ENCODE results near the gene EVA1A.
A peak's percentile ranks its signal among the peaks of the same experiment; 100 is the strongest.

Gene EVA1A

DNA sequence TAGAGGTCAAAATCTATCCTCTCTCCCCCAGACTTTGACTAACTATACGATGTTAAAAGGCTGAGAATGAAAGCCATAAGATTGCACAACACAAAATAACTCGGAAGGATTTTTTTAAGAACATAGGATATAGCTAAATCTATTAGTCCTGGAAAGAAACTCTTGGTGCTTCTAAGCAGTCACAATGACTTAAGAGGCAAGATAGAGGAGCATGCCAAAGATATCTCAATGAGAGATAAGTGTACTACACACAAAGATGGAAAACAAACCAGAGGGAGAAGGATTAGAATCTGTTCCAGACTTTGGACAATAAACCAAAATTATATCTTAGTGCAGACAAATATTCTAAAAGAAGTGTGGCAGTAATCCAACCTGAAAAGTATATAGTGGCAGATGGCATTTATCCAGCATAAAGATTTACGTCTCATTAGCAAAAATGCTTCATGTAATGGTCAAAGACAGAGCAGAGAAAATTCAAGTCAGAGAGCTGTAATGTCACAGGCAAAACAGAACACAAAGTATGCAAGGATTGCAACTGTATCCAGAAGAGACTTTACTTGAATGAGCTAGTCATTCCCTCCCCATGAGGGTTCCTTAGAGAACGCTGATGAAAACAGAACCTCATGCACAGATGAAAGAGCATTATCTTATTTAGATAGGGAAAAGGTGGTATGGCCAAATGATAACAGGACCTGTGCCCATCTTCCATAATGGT lies 28.8 kb upstream of the EVA1A start:
- DNase-seq = no peak

DNA sequence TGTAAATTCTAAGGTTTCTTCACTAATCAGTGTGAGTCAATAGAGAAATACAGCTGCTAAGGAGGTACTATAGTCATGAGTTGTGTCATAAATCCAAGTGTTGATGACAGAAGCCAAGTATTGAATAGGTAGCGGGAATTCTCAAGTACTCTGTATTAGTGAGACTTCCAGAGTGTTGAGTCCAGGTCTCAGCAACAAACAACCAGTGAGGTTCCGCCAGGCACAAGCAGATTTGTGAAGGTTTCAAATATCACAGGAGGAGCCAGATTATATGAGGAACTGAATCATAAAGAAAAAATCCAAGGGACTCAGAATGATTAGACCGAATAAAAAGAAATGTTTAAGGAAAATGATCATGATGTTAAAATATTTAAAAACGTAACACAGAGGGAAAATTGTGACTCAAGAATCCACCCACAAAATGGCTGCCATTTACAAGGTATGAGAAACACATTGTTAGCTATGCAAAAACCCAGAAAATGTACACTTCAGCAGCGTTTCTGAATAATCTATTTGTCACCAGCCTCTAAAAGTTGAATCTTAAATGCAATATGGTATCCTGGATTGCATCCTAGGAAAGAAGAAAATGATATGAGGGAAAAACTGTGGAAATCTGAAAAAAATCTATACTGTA lies 27.3 kb upstream of the EVA1A start:
- DNase-seq = no peak

DNA sequence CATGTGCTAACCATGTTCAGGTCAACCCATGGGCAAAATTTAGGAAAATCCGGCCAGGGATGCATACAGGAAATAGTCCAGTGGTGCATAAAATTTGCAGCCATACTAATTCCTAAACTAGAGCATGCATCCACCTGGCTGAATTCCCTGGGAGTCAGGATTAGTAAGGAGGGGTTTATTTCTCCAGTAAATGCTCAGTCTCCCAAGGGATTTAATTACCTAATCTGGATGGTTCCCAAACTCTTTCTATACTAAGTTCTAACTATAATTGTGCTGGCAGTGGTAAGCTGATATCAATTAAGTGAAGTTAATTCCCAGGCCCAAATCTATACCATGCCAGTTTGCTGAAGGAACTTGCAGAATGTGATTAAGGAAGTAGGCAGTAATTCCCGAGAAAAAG lies 26.2 kb upstream of the EVA1A start:
- no peak for DNase-seq

DNA sequence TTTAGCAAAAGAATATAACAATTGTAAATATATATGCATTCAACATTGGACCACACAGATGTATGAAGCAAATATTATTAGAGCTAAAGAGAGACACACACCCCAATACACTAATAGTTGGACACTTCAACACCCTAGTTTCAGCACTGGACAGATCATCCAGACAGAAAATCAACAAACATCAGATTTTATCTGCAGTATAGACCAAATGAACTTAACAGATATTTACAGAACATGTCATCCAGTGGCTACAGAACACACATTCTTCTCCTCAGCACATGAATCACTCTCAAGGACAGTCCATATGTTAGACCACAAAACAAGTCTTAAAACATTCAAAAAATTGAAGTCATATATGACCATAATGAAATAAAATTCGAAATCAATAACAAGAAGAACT lies 22.1 kb upstream of the EVA1A start:
- no peak for DNase-seq

DNA sequence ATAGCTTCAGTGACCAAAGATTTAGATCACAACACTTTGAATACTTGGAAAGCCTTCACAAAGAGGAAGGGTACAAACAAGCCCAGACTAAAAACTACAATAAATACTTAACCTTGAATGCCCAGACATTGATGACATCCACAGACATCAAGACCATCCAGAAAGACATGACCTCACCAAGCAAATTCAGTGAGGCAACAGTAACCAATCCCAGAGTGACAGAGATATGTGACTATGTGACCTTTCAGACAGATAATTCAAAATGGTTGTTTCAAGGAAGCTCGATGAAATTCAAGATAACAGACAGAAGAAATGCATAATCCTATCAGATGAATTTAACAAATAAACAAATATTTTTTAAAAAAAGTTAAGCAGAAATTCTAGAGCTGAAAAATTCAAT lies 19.9 kb upstream of the EVA1A start:
- DNase-seq = no peak

DNA sequence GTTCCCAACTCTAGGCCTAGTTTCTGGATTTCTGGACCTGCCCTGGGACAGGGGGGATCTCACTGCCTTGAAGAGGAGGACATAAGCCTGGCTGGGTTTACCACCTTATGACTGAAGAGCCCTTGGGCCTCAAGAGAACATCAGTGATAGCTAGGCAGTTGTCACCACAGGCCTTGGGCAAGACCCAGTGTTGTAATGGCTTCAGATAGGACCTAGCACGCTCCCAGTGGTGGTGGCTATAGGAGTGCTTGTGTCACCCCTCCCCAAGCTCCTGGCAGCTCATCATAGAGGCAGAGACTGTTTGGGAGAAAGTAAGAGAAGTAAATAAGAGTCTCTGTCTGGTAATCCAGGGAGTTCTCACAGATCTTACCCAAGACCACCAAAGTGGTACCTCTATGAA lies 19.4 kb upstream of the EVA1A start:
- no peak for DNase-seq

DNA sequence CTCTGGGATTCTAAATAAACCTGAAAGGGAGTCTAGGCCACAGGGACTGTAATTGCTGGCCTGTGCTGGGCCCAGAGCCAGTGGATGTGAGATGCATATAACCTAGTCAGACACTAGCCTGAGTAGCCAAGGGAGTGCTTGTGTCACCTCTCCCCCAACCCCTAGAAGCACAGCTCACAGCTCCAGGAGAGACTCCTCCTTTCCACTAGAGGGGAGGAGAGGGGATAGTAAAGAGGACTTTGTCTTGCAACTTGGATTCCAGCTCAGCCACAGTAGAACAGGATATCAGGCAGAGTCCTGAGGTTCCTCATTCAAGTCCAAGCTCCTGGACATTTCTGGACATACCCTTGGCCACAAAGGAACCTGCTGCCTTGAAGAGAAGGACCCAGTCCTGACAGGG lies 18.4 kb upstream of the EVA1A start:
- no peak for DNase-seq

DNA sequence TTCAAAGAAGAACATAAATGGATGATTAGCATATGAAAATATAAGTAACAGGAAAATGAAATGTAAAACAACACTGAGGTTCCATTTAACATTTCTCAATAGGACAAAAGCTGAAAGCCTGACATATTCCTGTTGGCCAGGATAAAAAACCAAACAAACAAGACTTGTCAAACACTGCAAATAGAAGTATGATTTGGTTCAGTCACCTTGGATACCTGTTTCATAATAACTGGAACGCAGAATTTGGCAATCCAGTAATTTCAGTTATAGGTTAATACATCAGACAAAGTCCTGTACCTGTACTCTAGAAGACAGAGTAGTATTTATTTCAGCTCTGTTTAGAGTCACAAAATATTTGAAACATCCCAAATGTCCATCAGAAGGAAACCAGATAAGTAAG lies 16.5 kb upstream of the EVA1A start:
- no peak for DNase-seq

DNA sequence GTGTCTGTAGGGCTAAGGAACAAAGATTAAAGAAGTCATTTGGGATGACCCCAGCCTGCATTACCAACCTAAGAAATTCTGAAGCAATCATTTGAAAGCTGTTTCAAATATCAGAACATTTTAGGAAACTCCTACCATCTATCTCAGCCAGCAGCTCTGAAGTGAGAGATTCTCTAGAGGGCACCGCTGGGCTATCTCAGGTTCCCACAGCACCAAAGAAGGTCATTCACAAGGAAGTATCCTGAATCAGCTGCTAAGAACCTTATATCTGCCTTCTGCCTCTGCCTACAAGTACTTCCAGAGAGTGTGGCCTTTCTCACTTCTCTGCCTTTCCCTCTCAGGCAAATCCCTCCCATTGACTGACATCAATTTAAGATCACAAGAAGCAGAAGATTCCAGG lies 13.4 kb upstream of the EVA1A start:
- DNase-seq = peak in 1 of 4 experiments; percentile 7

DNA sequence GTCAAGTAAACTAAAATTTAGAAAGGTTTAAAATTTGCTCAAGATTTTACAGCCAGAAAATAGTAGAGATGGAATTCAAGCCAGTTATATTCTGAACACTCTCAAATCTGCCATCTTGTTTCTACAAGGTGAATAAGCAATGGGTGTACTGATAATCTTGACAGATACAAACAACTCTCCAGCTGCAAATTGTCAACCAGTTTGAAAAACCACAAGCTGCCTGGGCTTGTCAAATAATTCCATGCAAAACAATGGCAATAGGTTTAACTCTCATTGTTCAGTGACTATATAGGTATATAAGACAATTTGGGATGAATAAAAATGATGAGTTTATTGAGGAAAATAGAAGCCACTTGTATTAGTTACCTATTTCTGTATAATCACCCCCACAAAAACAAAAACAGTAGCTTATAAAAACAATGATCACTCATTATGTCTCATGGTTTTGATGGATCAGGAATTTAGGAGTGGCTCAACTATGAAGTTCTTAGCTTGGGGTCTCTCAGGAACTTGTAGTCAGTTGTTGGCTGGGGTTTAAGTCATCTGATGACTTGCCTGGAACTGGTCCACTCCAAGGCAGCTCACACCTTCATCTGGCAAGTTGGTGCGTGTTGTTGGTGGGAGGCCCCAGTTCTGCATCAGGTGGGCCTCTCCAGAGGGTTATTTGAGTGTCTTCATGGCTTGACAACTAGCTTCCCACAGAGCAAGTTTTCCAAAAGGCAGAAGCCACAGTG lies 12.6 kb upstream of the EVA1A start:
- no peak for DNase-seq

DNA sequence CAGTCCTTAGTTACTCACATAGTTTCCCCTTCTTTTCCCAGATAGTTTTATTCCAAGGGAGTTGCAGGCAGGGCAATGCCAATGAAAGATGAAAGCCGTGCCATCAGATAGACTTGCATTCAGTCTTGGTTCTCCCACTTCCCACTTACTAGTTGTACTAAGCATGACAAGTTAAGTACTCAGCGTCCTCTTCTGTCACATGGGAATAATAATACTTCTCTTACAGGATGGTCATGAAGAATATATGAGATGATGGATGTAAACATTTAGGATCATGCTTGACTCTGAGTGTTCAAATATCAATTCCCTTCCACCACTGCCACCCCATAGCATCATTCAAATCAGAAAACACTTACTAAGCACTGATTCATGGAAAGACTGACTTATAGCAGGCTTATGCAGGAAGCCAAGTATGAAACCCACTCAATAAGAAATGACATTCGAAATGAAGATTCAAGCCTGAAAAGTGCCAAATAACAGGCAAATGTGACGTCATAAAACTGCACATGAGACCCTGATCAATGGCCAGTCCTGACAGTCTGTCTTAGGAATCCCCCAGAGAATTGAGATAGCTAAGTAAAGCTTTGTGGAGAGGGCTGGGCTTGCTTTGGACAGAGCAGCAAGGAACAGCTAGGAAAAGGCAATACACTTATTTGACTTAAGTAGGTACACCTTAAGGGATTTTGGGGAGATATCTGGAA lies 11.1 kb upstream of the EVA1A start:
- DNase-seq = no peak

DNA sequence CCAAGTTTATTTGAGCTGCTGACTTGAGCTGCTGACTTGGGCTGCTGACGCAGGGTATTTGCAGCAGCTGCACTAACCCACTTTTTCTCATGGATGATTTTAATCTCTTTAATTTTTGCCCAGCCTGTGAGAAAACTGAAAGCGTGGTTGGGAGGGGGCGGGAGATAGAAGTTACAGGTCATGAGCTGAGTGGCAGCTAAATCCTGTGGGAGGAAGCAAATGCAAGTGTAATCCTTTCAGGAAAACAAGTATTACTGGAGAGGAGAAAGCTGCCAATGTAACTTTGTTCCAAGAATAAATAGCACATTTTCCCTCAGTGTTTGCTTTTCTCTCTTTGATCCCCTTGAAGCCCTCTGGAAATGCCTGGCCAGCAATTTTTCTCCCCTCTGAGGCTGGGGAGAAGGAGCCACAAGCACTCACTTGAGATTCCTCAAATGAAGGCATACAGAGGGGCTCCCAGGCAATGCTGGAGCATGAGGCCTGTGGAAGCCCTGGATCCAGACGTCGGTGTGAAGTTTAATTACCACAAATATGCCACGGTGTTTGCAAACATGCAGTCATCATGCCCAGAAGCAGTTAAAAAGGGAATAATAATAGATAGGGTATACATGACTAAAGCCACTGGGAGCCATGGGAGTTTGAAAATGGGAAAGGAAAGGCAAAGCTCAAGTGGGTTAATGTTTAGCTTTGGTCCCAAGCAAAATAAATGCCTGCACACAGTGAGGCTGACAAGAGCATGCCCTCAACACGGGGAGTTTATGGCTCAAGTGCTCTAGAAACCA lies 10.4 kb upstream of the EVA1A start:
- DNase-seq = no peak

DNA sequence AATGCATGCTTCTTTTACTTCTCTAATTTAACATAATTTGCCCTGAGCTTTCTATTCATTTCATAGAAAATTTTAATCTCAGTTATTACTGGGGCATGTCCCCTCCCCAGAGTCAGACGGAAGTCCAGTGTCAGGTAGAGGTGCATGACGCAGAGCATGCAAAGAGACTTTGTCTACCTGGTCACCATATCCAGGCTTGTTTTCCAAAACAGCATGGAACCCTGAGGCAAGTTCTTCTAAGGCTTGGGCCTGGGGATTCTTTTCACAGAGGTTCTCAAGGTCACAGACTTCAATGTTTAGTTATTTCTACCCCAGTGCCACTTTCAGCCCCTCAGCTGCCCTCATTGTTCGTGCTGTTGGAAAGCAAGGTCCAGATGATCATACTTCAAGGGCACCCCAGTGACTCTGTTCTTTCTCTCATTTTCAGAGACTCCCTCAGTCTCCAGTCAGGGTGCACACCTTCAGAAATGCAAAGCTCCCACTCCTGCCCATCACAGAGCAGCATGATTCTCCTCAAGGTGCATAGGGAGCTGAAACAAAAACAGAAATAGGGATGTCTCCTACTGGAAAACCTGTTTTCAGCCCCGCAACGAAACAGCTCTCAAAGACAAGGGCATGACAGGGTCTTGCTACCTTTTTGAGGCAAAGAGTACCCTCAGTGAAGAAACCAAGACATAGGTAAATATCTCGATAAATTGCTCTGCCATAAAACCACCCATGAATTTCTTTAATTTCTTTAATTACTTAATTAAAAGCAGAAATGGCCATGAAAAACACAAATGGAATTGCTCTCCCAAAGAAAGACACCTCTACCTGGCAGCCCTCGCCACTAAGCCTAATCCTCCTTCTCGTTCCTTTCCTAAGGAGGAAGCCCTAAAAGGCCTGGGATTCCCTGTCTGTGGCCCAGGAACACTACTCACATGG lies 9.5 kb upstream of the EVA1A start:
- no peak for DNase-seq

DNA sequence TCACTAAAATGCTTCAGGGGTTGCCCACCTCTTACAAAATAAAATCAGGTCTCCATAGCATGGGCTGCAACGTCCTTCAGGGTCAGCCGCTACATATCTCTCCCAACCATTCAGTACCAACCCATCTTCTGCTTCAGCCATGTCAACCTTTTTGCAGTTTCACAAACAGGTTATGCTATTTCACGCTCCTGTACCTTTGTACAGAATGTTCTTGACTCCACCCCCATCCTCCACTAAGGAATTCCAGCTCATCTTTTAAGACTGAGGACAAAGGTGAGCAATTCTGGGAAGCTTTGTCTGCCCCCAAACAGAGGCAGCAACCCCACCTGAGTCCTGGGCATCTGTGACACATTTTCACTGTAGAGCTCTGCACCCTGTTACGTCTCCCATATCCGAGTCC lies 8.8 kb upstream of the EVA1A start:
- DNase-seq = no peak

DNA sequence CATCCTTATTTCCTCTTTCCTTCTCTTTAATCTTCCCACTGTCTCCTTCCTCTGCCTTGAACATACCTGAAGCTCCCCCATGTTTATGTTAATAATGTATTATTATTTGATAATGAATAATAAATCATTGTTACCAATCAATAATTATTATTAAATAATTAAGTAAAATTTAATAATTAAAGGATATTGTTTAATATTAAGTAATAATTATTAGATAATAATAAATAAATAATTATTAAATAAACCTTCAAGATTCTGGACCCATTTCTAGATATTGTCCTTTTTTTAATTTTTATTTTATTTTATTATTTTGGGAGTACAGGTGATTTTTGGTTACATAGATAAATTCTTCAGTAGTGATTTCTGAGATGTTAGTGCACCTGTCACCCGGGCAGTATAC lies 7.4 kb upstream of the EVA1A start:
- no peak for DNase-seq

DNA sequence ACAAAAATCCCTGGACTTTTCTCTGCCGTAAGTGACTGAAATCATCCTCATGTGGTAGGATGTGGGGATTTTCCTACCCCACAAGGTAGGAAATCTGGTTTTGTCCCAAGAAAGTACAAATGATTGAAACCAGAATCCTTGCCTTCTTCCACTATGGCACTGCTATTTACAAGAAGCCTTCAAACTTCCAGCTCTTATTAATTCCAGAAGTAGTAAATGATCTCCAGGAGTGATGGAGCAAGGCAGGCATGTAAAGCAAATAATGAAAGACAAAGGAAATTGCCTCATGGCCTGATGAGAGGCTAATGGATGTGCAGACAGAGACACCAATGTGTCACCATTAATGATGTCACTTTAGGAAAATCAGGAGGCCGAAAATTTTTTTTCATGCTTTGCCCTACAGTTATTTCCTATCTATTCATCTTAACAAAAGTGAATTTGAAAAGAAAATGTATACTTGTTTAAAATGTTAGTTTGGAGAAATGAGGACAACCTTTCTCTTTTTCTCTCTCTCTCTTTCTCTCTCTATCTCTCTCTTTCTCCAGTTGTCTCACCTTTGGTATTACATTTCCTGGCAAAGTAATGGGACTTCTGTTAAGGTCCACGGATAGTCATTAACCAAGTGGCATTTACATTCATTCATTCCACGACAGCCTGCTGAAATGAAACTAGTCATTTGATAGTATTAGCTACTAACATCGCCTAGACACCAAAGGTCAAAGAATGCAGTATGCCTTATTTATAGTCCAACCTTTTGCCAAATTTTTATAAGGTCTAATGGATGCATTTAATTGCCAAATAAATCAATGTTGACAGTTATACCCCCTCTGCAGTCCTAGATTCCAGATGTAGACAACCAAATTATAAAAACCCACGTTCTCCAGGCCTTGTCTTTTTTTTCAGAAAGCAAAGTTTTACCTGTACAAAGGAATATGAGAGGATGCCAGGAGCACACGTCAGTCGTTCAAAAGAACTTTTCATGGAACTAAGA lies 5.0 kb upstream of the EVA1A start:
- no peak for DNase-seq

DNA sequence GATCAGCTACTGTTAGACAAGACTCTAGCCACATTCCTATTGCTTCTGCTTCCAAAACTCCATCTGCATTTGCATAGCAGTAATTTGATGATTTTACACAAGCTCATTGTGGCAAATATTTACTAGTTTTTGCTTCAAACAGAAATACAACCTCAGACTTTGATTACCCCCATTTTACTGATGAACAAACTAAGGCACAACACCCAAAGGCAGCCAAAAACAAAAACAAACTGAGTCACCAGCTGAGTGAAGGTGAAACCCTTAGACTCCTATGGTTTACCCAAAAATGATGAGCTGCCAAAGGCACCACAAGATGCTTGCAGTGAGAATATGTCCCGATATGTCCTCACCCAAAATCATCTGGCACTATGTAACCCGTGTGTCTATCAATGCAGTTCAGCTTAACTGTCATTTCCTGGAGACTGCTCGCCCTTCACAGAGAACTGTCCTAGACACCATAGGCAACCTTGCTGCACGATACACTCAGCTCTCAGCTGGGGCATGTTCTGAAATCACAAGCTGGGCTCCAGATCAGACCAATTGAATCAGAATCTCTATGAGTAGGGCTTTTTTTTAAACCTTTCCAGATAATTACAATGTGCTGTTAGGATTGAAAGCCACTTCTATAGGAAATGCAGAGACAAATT lies 4.1 kb upstream of the EVA1A start:
- no peak for DNase-seq

DNA sequence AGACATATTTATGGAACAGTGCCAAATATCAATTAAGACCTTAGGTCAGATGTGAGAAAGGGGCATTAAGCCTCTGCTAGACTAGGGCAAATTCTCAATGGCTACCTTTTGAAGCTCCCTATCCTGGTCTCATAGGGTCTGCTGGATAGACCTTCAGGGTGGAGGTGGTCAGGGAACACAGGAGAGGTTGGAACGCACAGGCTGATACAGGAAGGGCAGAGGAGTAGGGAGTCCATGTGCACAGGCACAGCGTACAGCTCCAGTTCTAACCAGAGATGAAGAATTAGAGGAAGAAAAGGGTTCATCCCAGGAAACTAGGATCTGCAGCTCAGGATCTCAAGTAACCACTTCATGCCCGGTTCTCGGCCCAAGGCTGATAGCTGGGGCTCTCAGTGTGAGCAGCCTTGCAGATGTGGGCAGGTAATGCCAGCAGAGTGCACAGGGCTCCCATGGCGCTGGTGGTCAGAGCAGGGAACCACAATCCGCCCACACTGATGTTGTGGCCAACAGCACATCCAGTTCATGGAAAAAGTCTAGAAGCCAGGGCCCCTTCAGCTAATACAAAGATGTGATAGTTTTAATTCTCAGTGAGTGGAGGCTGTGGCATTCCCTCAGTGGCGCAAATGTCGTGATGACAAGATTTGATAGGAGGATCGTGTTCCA lies 3.4 kb upstream of the EVA1A start:
- DNase-seq = no peak

DNA sequence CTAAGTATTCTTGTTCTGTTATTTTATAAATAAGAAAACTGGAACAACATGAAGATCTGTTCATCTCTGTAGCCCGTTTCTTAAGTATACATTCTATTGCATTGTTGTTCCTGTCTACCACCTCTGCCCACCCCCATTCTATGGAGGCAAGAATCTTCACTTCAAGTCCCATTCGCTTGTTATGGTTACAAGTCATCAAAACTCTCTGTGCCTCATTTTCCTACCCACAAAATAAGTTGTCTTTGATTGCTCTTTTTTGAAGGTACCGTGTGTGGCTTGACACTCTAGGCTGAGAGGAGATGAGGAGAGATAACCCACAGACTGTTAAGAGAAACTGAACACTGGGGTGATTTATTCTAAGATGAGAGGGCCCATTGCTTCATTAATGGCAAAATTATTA lies 2.9 kb upstream of the EVA1A start:
- DNase-seq = no peak
